Prostate gland (tissue), 2 donors: ENCODE results near the gene WWOX.

Experiments used
- POLR2A ChIP-seq: fragments of 450-650 bp; IDR thresholded peaks from one replicate; pipeline ENCODE4 v1.6.1; 2016; ENCODE audit warnings: antibody characterized with exemption, mild to moderate bottlenecking
- POLR2AphosphoS5 ChIP-seq: sonication (generic); formaldehyde crosslinking; IDR thresholded peaks from one replicate; pipeline ENCODE4 v1.6.1; 2017; ENCODE audit warnings: antibody characterized with exemption
- TF ChIP-seq, protein P1 (sequence below), 4 experiments: fragments of 200-600 bp in 2 of 4; fragments of 450-650 bp in 2 of 4; sonication (generic) in 2 of 4; IDR thresholded peaks; 1 replicate in 3 of 4; 2 replicates in 1 of 4; pipeline ENCODE4 v1.5.1; 2016 to 2019; ENCODE audit warnings: antibody characterized with exemption in 4 of 4, mild to moderate bottlenecking in 2 of 4, moderate library complexity in 2 of 4

DNA sequence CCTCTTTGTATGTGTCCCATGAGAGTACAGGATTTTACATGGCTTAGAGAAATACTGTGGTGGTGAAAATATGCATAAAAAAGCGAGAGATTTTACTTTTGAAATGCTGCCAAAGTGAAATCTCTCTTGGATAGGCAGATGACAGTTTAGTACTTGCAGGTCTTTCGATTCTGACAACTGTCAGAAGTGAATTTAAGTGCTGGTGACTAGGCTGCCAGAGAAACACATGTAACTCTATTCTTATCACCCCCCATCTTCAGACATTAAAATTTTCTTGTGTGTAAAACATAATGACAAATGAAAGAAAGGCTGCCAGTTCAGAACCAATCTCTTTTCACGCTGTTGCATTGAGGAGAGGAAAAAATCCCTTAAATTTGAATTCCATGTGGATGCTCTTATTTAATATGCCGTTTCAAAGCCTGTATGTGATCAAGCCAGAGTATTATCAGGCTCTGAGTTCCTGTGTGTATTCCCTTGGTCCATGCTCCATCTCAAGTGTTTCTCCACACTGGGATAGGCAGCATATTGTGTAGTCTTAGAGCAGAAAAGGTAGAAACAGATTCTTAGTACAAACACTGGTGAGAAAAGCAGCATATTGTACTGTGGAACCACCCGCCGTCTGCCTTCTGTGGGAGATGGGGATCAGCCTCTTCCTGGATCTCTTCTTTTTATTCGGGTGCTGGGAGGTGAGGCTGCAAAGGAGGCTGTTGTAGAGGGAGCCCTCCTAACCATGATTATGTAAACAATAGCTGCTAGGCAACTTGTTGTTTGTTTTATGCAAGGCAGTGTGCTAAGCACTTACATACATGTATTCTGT, 291.3 kb downstream of the WWOX start:
- TF ChIP-seq, protein P1, sequence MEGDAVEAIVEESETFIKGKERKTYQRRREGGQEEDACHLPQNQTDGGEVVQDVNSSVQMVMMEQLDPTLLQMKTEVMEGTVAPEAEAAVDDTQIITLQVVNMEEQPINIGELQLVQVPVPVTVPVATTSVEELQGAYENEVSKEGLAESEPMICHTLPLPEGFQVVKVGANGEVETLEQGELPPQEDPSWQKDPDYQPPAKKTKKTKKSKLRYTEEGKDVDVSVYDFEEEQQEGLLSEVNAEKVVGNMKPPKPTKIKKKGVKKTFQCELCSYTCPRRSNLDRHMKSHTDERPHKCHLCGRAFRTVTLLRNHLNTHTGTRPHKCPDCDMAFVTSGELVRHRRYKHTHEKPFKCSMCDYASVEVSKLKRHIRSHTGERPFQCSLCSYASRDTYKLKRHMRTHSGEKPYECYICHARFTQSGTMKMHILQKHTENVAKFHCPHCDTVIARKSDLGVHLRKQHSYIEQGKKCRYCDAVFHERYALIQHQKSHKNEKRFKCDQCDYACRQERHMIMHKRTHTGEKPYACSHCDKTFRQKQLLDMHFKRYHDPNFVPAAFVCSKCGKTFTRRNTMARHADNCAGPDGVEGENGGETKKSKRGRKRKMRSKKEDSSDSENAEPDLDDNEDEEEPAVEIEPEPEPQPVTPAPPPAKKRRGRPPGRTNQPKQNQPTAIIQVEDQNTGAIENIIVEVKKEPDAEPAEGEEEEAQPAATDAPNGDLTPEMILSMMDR (IDR thresholded peaks at IDR 0.05), result no peak
- no peak for TF ChIP-seq POLR2A
- TF ChIP-seq POLR2AphosphoS5, result no peak
